GM23338 (cell line): ENCODE measurements around the gene CNTNAP2. TPM values are rescaled to one million over a fixed set of nuclear protein-coding genes. Genes with fewer than 3 reads are reported as not detected.

Experiments used
- ATAC-seq: fragments of 200-7000 bp; cut with Tn5 transposase; 3 replicates; pipeline ENCODE4 v1.9.1; 2020
- DNase-seq: peaks from one replicate; pipeline ENCODE4 v3.0.0-alpha.2; 2015; ENCODE audit warnings: low spot score
- H2AFZ ChIP-seq: fragments of 200-600 bp; sonication (generic); 2 replicates; pipeline ENCODE4 v1.8.0; 2016; ENCODE audit warnings: antibody characterized with exemption, mild to moderate bottlenecking, moderate library complexity
- H3F3A ChIP-seq: fragments of 200-600 bp; sonication (generic); replicated peaks from 2 replicates; pipeline ENCODE4 v1.8.0; 2017; ENCODE audit warnings: antibody characterized with exemption, mixed run types, low read depth
- H3K27ac ChIP-seq: fragments of 200-600 bp; sonication (generic); 2 replicates; pipeline ENCODE4 v1.6.1; 2016; ENCODE audit warnings: low read depth
- H3K27me3 ChIP-seq: fragments of 200-600 bp; sonication (generic); 2 replicates; pipeline ENCODE4 v1.8.0; 2016; ENCODE audit warnings: mild to moderate bottlenecking, mixed run types, moderate library complexity; ENCODE audit not compliant: insufficient read depth
- H3K36me3 ChIP-seq: fragments of 200-600 bp; sonication (generic); 2 replicates; pipeline ENCODE4 v1.8.0; 2016; ENCODE audit warnings: mild to moderate bottlenecking; ENCODE audit not compliant: insufficient read depth
- H3K4me1 ChIP-seq: fragments of 200-600 bp; sonication (generic); 2 replicates; pipeline ENCODE4 v1.8.0; 2016; ENCODE audit warnings: mild to moderate bottlenecking, moderate library complexity; ENCODE audit not compliant: insufficient read depth
- H3K4me2 ChIP-seq: fragments of 200-600 bp; sonication (generic); 2 replicates; pipeline ENCODE4 v1.7.1; 2017; ENCODE audit warnings: mixed run types
- H3K4me3 ChIP-seq: fragments of 200-600 bp; sonication (generic); 2 replicates; pipeline ENCODE4 v1.6.1; 2016; ENCODE audit warnings: mixed run types
- H3K79me2 ChIP-seq: fragments of 200-600 bp; sonication (generic); replicated peaks from 2 replicates; pipeline ENCODE4 v1.8.0; 2017; ENCODE audit warnings: mild to moderate bottlenecking; ENCODE audit not compliant: insufficient read depth
- H3K9me2 ChIP-seq: fragments of 200-600 bp; sonication (generic); 2 replicates; pipeline ENCODE4 v1.8.0; 2017; ENCODE audit not compliant: insufficient read depth
- H4K20me1 ChIP-seq: fragments of 200-600 bp; sonication (generic); replicated peaks from 2 replicates; pipeline ENCODE4 v1.8.0; 2017; ENCODE audit warnings: mild to moderate bottlenecking; ENCODE audit not compliant: insufficient read depth
- H3K27ac Mint-ChIP-seq: 2 replicates; pipeline ENCODE4 v1.8.0; 2020; ENCODE audit warnings: inconsistent platforms, mild to moderate bottlenecking, moderate library complexity, mixed read lengths
- H3K27me3 Mint-ChIP-seq: 3 replicates; pipeline ENCODE4 v1.8.0; 2022; ENCODE audit warnings: low read depth, mild to moderate bottlenecking, moderate library complexity, mixed read lengths, inconsistent platforms; ENCODE audit not compliant: insufficient read depth, poor library complexity
- H3K36me3 Mint-ChIP-seq: 3 replicates; pipeline ENCODE4 v1.8.0; 2021; ENCODE audit warnings: low read depth, mild to moderate bottlenecking, inconsistent platforms, moderate library complexity, mixed read lengths
- H3K4me1 Mint-ChIP-seq: 3 replicates; pipeline ENCODE4 v1.8.0; 2020; ENCODE audit warnings: mild to moderate bottlenecking, inconsistent platforms, mixed read lengths
- H3K4me3 Mint-ChIP-seq: 3 replicates; pipeline ENCODE4 v1.8.0; 2021; ENCODE audit warnings: moderate library complexity, mild to moderate bottlenecking, inconsistent platforms, mixed read lengths
- H3K9me3 Mint-ChIP-seq: 3 replicates; pipeline ENCODE4 v1.8.0; 2020; ENCODE audit warnings: moderate library complexity, mild to moderate bottlenecking, inconsistent platforms, mixed read lengths
- CTCF ChIP-seq, 2 experiments: fragments of 200-600 bp in 1 of 2; sonication (generic) in 1 of 2; conservative IDR thresholded peaks; 2 replicates each; pipeline versions ENCODE4 v1.5.1 to v1.6.1; 2016 to 2017; ENCODE audit warnings: antibody characterized with exemption in 2 of 2, low read depth in 2 of 2, mild to moderate bottlenecking in 2 of 2, moderate library complexity in 1 of 2
- ETS1 ChIP-seq: IDR thresholded peaks from 2 replicates; pipeline ENCODE4 v1.6.1; 2016; ENCODE audit warnings: antibody characterized with exemption
- JUNB ChIP-seq: IDR thresholded peaks from one replicate; pipeline ENCODE4 v1.6.1; 2016; ENCODE audit warnings: antibody characterized with exemption; ENCODE audit not compliant: unreplicated experiment
- NANOG ChIP-seq: IDR thresholded peaks from 2 replicates; pipeline ENCODE4 v1.6.1; 2016; ENCODE audit warnings: antibody characterized with exemption, borderline replicate concordance
- POLR2AphosphoS5 ChIP-seq: IDR thresholded peaks from 2 replicates; pipeline ENCODE4 v1.6.1; 2016; ENCODE audit warnings: antibody characterized with exemption, low read depth
- REST ChIP-seq: IDR thresholded peaks from one replicate; pipeline ENCODE4 v1.6.1; 2018; ENCODE audit warnings: antibody characterized with exemption; ENCODE audit not compliant: unreplicated experiment
- STAT1 ChIP-seq: IDR thresholded peaks from one replicate; pipeline ENCODE4 v1.6.1; 2016; ENCODE audit warnings: antibody characterized with exemption; ENCODE audit not compliant: unreplicated experiment
- ZNF114 ChIP-seq: fragments of 250-450 bp; sonication (Bioruptor Pico); IDR thresholded peaks from 2 replicates; pipeline ENCODE4 v1.5.0; 2020; ENCODE audit warnings: mild to moderate bottlenecking, moderate library complexity
- ZNF331 ChIP-seq: fragments of 250-450 bp; sonication (Bioruptor Pico); IDR thresholded peaks from 2 replicates; pipeline ENCODE4 v1.5.0; 2020; ENCODE audit warnings: low read depth, mild to moderate bottlenecking, moderate library complexity
- polyA plus RNA-seq: library from polyadenylated mRNA; unstranded; fragments of >200 nt; fragmentation: Nextera tagmentation; extraction: Ambion mirVana; gene quantifications from 2 replicates; pipeline ENCODE4 v1.2.1, GENCODE V29; 2016
- total RNA-seq: library from RNA; depleted of rRNA; stranded (reverse); fragments of >200 nt; shearing (Covaris generic); gene quantifications from 2 replicates; pipeline ENCODE4 v1.2.3, GENCODE V29; 2014

Gene CNTNAP2
- total and polyA plus RNA-seq, 2 experiments from 2014 or later: 38.2 to 61.3 TPM

GRCh38 chr7:147909431-147910148 is 1793.0 kb downstream of the CNTNAP2 start:
- Mint-ChIP-seq H3K36me3 (no peaks in the 10 kb centered on the region), H3K27me3 (no peaks in the 10 kb centered on the region), H3K4me1 (peaks cover 17% of the 10 kb centered on the region; the same call in 2 of the 3 replicates), H3K4me3 (no peak overlapping the region), H3K9me3 (peaks cover 13% of the 10 kb centered on the region; the same call in 2 of the 3 replicates), H3K27ac (peak overlapping the region; percentile 91)
- Histone ChIP-seq H3K79me2 (no peaks in the 10 kb centered on the region), H3K27ac (no peak overlapping the region), H3K4me1 (0 out of 2 replicates have a peak, but pooled peaks cover 6% of the 10 kb centered on the region), H3K9me2 (no peaks in the 10 kb centered on the region), H3K4me3 (no peak overlapping the region), H4K20me1 (no peaks in the 10 kb centered on the region), H3K27me3 (no peaks in the 10 kb centered on the region), H3K36me3 (no peaks in the 10 kb centered on the region), H3F3A (no peaks in the 10 kb centered on the region), H2AFZ (no peak overlapping the region), H3K4me2 (no peak overlapping the region)
- DNase-seq (peak; percentile 27), ATAC-seq (peak; percentile 44; the same call in 2 of the 3 replicates)
- TF ChIP-seq NANOG: 0 out of 2 replicates have a peak, but pooled peaks have one; percentile 14
- TF ChIP-seq STAT1: no peak
- TF ChIP-seq ETS1: no peak

- Histone ChIP-seq H3K4me1 (0 out of 2 replicates have a peak, but pooled peaks cover 6% of the 10 kb centered on the region), H3K36me3 (no peaks in the 10 kb centered on the region), H4K20me1 (no peaks in the 10 kb centered on the region), H3K27ac (no peak overlapping the region), H2AFZ (no peak overlapping the region), H3F3A (no peaks in the 10 kb centered on the region), H3K4me3 (no peak overlapping the region), H3K79me2 (no peaks in the 10 kb centered on the region), H3K27me3 (no peaks in the 10 kb centered on the region), H3K4me2 (no peak overlapping the region), H3K9me2 (no peaks in the 10 kb centered on the region)
- H3K9me3 Mint-ChIP-seq: peaks cover 17% of the 10 kb centered on the region; the same call in 2 of the 3 replicates
- DNase-seq: no peak
- H3K27ac Mint-ChIP-seq: peak overlapping the region; percentile 28
- ATAC-seq: no peak; the same call in 2 of the 3 replicates
- peaks cover 27% of the 10 kb centered on the region for H3K4me1 Mint-ChIP-seq
- H3K27me3 Mint-ChIP-seq: no peaks in the 10 kb centered on the region
- H3K36me3 Mint-ChIP-seq: no peaks in the 10 kb centered on the region
- H3K4me3 Mint-ChIP-seq: no peak overlapping the region
- no peak for TF ChIP-seq REST
- TF ChIP-seq JUNB: no peak
- no peak for TF ChIP-seq NANOG
- no peak for TF ChIP-seq CTCF (conservative IDR thresholded peaks at IDR 0.05; ENCODE audit: low read depth in 2 of 2)
- no peak for TF ChIP-seq ETS1
- no peak for TF ChIP-seq ZNF114 (CRISPR knock-in tag)
- TF ChIP-seq ZNF331 (CRISPR knock-in tag): no peak
- no peak for TF ChIP-seq POLR2AphosphoS5
Observed at GRCh38 chr7:147911201-147911601, 1794.6 kb downstream of the CNTNAP2 start.
